8988T (cell line): Measurements from ENCODE around the gene ZNF121.
"Not testable (repeated sequence)": the region's sequence is repeated elsewhere in the genome, so short reads cannot be mapped to it uniquely, and the experiment has no call there.

Source experiments
- DNase-seq: peaks from one replicate; pipeline ENCODE4 v3.0.0; 2011

ZNF121 gene

GRCh38 chr19:9584073-9584833, at the start of gene ZNF121:
Gene ZNF121 (minus strand): TSS chr19:9584504. CDS start chr19:9568097, 16,407 bp downstream.
- peak; percentile 29 for DNase-seq

GRCh38 chr19:9627856-9628255, 43.6 kb upstream of the ZNF121 start:
- no peak for DNase-seq

GRCh38 chr19:9622531-9622930, 38.2 kb upstream of the ZNF121 start:
- DNase-seq, result no peak

GRCh38 chr19:9621156-9622037, 37.1 kb upstream of the ZNF121 start, which contains the start of gene ZNF561:
Gene ZNF561 (minus strand): TSS chr19:9621232. CDS start chr19:9619456, 1,776 bp downstream.
- peak; percentile 32 for DNase-seq

GRCh38 chr19:9620842-9621155, 36.5 kb upstream of the ZNF121 start:
- DNase-seq, result no peak

GRCh38 chr19:9615844-9616243, 31.5 kb upstream of the ZNF121 start:
- DNase-seq, result no peak

GRCh38 chr19:9610484-9611113, 26.3 kb upstream of the ZNF121 start:
- DNase-seq, result no peak

- no peak for DNase-seq
Measured at GRCh38 chr19:9608912-9609311, 24.6 kb upstream of the ZNF121 start.

GRCh38 chr19:9597027-9597426, 12.7 kb upstream of the ZNF121 start:
- no peak for DNase-seq

GRCh38 chr19:9586764-9587163, 2.5 kb upstream of the ZNF121 start:
- no peak for DNase-seq

- DNase-seq, result not testable (repeated sequence)
Measured at GRCh38 chr19:9582081-9582725, 2.1 kb downstream of the ZNF121 start.

- DNase-seq, result no peak
Measured at GRCh38 chr19:9580728-9581127, 3.6 kb downstream of the ZNF121 start.

GRCh38 chr19:9570255-9570654, 14.0 kb downstream of the ZNF121 start:
- DNase-seq, result no peak

GRCh38 chr19:9566729-9567128, 17.6 kb downstream of the ZNF121 start:
- no peak for DNase-seq

GRCh38 chr19:9565900-9566705, 18.2 kb downstream of the ZNF121 start:
- DNase-seq, result no peak

- no peak for DNase-seq
Measured at GRCh38 chr19:9552536-9553274, 31.6 kb downstream of the ZNF121 start.

- DNase-seq, result no peak
Measured at GRCh38 chr19:9547870-9548269, 36.4 kb downstream of the ZNF121 start.

GRCh38 chr19:9541281-9541680, 43.0 kb downstream of the ZNF121 start:
- not testable (repeated sequence) for DNase-seq

- DNase-seq, result not testable (repeated sequence)
Measured at GRCh38 chr19:9539921-9540320, 44.4 kb downstream of the ZNF121 start.

GRCh38 chr19:9539201-9539600, 45.1 kb downstream of the ZNF121 start:
- DNase-seq, result not testable (repeated sequence)
